T follicular helper cell (primary cell): ENCODE measurements around the gene SLC37A2.
"Not testable (repeated sequence)": the region's sequence is repeated elsewhere in the genome, so short reads cannot be mapped to it uniquely, and the experiment has no call there.

Source experiments
- DNase-seq: peaks from one replicate; pipeline ENCODE4 v3.0.0-alpha.2; 2020; ENCODE audit warnings: low read depth
- total RNA-seq, 2 experiments: gene quantifications; one replicate each; lab custom pipeline; 2026; lab: John Stamatoyannopoulos, UW

Gene SLC37A2
- total RNA-seq, result 0.09 to 0.30 reads per million in 2 experiments

- no peak for DNase-seq
These were observed at the start of gene SLC37A2 for GRCh38 chr11:125062931-125063428. Gene SLC37A2, plus strand, starts transcription at chr11:125063305. Its CDS starts 63 bp downstream, at chr11:125063368.

- DNase-seq, result no peak
These were observed 46.7 kb upstream of the SLC37A2 start for GRCh38 chr11:125016413-125016812.

- no peak for DNase-seq
These were observed 42.8 kb upstream of the SLC37A2 start for GRCh38 chr11:125020342-125020741.

GRCh38 chr11:125022551-125022950 is 40.6 kb upstream of the SLC37A2 start:
- DNase-seq, result no peak

GRCh38 chr11:125025968-125026367 is 37.1 kb upstream of the SLC37A2 start:
- no peak for DNase-seq

GRCh38 chr11:125029431-125029830 is 33.7 kb upstream of the SLC37A2 start:
- DNase-seq, result not testable (repeated sequence)

GRCh38 chr11:125036933-125037332 is 26.2 kb upstream of the SLC37A2 start:
- DNase-seq, result no peak

- no peak for DNase-seq
These were observed 13.8 kb upstream of the SLC37A2 start for GRCh38 chr11:125049164-125049792.

- DNase-seq, result no peak
These were observed 11.1 kb upstream of the SLC37A2 start for GRCh38 chr11:125052047-125052446.

- DNase-seq, result no peak
These were observed 9.9 kb upstream of the SLC37A2 start for GRCh38 chr11:125053167-125053566.

GRCh38 chr11:125055107-125055715 is 7.9 kb upstream of the SLC37A2 start:
- DNase-seq, result no peak

- DNase-seq, result not testable (repeated sequence)
These were observed 7.0 kb upstream of the SLC37A2 start for GRCh38 chr11:125056111-125056510.

GRCh38 chr11:125056931-125057692 is 6.0 kb upstream of the SLC37A2 start:
- DNase-seq, result no peak

GRCh38 chr11:125057693-125058016 is 5.5 kb upstream of the SLC37A2 start:
- DNase-seq, result no peak

GRCh38 chr11:125061281-125061680 is 1.8 kb upstream of the SLC37A2 start:
- no peak for DNase-seq

GRCh38 chr11:125062218-125062930 is 731 bp upstream of the SLC37A2 start:
- no peak for DNase-seq

- DNase-seq, result no peak
These were observed 431 bp downstream of the SLC37A2 start for GRCh38 chr11:125063429-125064043.

- no peak for DNase-seq
These were observed 965 bp downstream of the SLC37A2 start for GRCh38 chr11:125064070-125064469.

GRCh38 chr11:125068368-125068767 is 5.3 kb downstream of the SLC37A2 start:
- DNase-seq, result no peak

GRCh38 chr11:125069008-125069407 is 5.9 kb downstream of the SLC37A2 start:
- DNase-seq, result no peak

GRCh38 chr11:125069796-125070195 is 6.7 kb downstream of the SLC37A2 start:
- DNase-seq, result no peak
